GM21619 (cell line): Measurements from ENCODE around the gene PLXDC2.

ENCODE experiments used
- ATAC-seq: cut with Tn5 transposase; IDR thresholded peaks from one replicate; pipeline ENCODE4 v1.9.1; 2021; ENCODE audit not compliant: unreplicated experiment

The PLXDC2 gene

DNA sequence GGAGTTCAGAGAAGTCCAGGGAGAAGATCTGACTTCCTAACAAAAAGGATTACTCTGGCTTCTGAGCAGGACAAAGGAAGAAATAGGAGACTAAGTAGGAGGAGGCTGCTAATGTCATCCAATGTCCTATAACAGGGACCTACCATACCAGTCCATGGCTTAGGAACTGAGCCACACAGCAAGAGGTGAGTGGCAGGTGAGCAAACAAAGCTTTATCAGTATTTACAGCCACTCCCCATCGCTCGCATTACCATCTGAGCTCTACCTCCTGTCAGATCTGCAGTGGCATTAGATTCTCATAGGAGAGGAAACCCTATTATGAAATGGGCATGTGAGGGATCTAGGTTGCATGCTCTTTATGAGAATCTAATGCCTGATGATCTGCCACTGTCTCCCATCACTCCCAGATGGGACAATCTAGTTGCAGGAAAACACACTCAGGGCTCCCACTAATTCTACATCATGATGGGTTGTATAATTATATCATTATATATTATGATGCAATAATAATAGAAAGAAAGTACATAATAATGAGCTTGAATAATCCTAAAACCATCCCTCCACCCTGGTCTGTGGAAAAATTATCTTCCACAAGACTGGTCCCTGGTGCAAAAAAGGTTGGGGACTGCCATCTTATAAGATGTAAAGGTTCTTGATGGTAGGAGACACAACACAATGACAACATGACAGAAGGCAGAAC lies 487.4 kb downstream of the PLXDC2 start:
- ATAC-seq, result no peak

DNA sequence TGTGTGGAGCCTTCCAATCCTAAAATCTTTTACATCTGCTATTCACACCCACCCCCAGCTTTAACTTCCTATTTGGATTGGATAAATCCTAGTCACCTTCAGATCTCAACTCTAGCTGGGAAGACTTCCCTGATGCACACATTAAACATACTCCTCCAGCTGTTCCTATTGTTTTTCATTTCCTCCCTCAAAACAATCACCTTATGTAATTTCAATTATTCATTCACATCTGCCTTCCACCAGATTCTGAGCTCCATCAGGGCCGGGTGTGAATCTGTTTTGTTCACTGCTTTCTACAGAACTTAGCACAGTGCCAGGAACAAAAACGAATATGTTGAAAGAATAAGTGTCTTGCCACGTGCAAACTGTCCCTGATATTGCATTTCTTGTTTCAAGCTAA lies 497.4 kb downstream of the PLXDC2 start:
- no peak for ATAC-seq

DNA sequence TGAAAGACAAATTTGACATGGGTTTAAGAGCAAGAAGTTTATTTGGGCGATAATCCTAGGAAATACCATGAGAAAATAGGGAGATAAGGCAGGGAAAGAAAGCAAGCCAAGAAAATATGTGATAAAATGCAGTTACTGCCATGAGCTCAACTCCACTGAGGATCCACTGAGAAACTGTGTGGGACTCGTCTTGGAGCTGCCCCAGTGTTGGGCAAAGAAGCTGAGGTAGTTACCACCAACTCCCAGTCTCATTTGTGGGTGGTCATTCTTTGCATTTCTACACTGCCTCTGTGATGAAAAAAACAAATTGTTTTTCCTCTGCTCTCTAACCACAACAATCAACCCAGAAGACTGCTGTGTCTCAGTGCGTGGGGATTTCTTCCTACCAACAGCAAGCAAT lies 498.2 kb downstream of the PLXDC2 start:
- ATAC-seq, result no peak

DNA sequence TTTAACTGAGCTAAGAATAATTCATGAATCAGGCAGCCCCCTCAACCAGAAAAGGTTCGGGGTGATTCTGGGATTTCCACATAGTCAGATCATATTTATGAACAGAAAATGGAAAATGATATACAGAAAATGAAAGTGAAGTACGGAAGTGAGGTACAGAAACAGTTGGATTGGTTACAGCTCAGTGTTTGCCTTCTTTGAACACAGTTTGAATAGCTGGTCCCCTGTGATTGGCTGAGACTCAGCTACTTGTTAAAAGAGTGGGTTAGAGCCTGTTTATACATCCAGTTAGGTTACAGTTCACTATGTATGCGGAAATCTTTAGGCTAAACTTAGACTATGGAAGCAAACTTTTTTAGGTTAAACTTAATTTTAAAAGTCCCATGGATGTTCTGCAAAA lies 511.7 kb downstream of the PLXDC2 start:
- no peak for ATAC-seq

GRCh38 chr10:20330246-20330645 lies 514.0 kb downstream of the PLXDC2 start:
- no peak for ATAC-seq

DNA sequence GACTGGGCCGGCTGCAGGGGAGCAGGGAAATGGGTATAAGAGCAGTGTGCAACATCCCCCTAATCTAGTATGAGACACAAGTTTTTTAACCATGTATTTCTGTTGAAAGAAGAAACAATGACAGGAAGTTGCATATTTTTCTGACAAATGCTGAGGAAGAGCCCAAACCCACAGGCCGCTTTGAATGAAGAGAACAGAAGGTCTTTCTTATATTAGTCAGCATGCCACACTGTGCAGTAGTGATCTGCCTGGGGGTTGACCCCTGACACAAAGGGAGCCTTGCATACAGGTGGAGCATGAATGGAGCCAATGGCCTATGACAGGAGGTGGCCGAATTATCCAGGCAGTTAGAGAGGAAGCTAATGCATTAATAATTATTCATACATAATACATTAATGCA lies 518.3 kb downstream of the PLXDC2 start:
- ATAC-seq, result no peak
